ENCODE data around the gene DCAF5. TPM values are rescaled to one million over a fixed set of nuclear protein-coding genes. Genes with fewer than 3 reads are reported as not detected.

DCAF5 gene
- total RNA-seq, 1 donor from 2014 or later: 20.9 TPM

DNA sequence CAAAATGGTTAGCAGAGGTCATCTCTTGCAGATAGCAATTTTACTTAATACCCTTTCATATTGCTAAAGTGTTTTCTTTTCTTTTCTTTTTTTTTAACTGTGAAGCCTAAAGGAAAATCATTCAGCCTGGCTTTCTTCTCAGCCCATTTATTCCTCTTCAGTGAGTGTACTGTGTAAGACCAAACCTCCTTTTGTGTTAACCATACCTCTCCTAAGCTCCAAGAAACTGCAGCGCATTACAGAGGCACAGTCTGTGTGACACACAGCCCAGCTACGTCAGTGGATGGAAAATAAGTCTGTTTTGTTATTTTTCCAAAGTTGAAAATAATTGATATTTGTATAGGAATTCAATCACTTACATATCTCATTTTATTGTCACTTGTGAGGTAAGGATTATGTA, 21.7 kb downstream of the DCAF5 start:
- no peaks in the 10 kb centered on the region for H3K27me3 ChIP-seq (ENCODE audit: control insufficient read depth in 3 of 3, insufficient read depth in 3 of 3, low read length in 3 of 3)
- H3K9ac ChIP-seq (ENCODE audit: low read depth in 1 of 3, low read length in 3 of 3): no peak overlapping the region
- H3K4me3 ChIP-seq (ENCODE audit: low read length in 3 of 3): no peak overlapping the region
- no peaks in the 10 kb centered on the region for H3K9me3 ChIP-seq (ENCODE audit: control insufficient read depth in 3 of 3, low read length in 3 of 3)
- no peaks in the 10 kb centered on the region for H3K36me3 ChIP-seq (ENCODE audit: control insufficient read depth in 3 of 3, insufficient read depth in 3 of 3, low read length in 3 of 3)
- peaks cover 22 to 47% (median 29%) of the 10 kb centered on the region in 3 donors for H3K4me1 ChIP-seq (ENCODE audit: control insufficient read depth in 3 of 3, insufficient read depth in 3 of 3, low read length in 3 of 3)
- H3K27ac ChIP-seq (ENCODE audit: low read depth, low read length): no peak overlapping the region

DNA sequence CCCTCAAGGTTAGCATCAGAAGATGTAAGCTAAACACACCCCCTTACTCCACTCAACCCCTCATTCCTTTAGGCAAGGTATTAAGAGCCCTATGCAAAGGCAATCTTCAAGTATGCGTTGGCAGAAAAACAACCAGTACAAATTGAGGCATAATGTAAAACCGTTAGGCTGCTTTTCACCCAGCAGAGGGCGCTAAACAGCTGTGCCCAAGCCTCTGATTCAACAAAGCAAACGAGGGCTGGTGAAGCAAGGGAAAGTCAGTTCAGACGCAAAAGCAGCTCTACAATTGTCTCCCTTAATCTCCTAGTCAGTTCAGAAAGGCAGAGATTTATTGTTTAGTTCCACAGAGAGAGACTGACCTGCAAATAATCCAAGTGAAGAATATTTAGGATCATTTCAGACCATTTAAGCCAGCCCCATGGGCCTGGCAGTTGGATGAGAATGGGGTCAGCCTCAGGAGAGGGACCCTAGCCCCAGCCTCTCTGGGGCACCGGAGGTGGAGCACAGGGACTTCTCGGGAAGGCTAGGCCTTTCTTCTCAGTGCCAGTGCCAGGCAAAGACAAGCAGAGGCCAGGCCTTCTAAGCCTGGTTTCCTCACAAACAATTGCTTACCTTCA, 23.5 kb downstream of the DCAF5 start:
- H3K4me1 ChIP-seq (ENCODE audit: control insufficient read depth in 3 of 3, insufficient read depth in 3 of 3, low read length in 3 of 3): peaks cover 22 to 39% (median 27%) of the 10 kb centered on the region in 3 donors
- no peaks in the 10 kb centered on the region for H3K9me3 ChIP-seq (ENCODE audit: control insufficient read depth in 3 of 3, low read length in 3 of 3)
- H3K36me3 ChIP-seq (ENCODE audit: control insufficient read depth in 3 of 3, insufficient read depth in 3 of 3, low read length in 3 of 3): no peaks in the 10 kb centered on the region
- no peaks in the 10 kb centered on the region for H3K27me3 ChIP-seq (ENCODE audit: control insufficient read depth in 3 of 3, insufficient read depth in 3 of 3, low read length in 3 of 3)
- H3K4me3 ChIP-seq (ENCODE audit: low read length in 3 of 3): no peak overlapping the region
- H3K9ac ChIP-seq (ENCODE audit: low read depth in 1 of 3, low read length in 3 of 3): peak overlapping the region; percentile 25 to 35 (median 32)
- H3K27ac ChIP-seq (ENCODE audit: low read depth, low read length): peak overlapping the region; percentile 20

DNA sequence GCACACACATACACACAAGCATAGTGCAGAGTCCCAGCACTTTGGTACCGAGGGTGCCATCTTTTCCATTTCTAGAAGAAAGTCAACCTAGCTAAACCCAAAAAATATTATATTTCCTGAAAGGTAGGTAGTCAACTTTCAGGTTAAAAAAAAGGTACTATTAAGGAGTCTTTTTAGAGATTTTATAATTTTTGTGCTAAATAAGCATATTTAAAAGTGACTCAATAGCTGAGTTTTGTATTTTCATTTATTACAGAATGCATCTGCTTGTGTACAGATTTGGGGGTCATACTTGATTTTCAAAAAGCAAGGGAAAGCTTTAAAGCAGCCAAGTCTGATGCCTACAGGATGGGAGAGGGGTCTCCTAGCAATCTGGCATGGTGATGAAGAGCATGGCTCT, 34.6 kb downstream of the DCAF5 start:
- Histone ChIP-seq H3K27me3 (ENCODE audit: control insufficient read depth in 3 of 3, insufficient read depth in 3 of 3, low read length in 3 of 3) (no peaks in the 10 kb centered on the region), H3K4me1 (ENCODE audit: control insufficient read depth in 3 of 3, insufficient read depth in 3 of 3, low read length in 3 of 3) (peaks cover 0 to 3% (median 0%) of the 10 kb centered on the region in 3 donors), H3K9me3 (ENCODE audit: control insufficient read depth in 3 of 3, low read length in 3 of 3) (no peaks in the 10 kb centered on the region), H3K9ac (ENCODE audit: low read depth in 1 of 3, low read length in 3 of 3) (no peak overlapping the region), H3K36me3 (ENCODE audit: control insufficient read depth in 3 of 3, insufficient read depth in 3 of 3, low read length in 3 of 3) (peaks cover 26 to 41% (median 34%) of the 10 kb centered on the region in 3 donors), H3K4me3 (ENCODE audit: low read length in 3 of 3) (no peak overlapping the region), H3K27ac (ENCODE audit: low read depth, low read length) (no peak overlapping the region)

DNA sequence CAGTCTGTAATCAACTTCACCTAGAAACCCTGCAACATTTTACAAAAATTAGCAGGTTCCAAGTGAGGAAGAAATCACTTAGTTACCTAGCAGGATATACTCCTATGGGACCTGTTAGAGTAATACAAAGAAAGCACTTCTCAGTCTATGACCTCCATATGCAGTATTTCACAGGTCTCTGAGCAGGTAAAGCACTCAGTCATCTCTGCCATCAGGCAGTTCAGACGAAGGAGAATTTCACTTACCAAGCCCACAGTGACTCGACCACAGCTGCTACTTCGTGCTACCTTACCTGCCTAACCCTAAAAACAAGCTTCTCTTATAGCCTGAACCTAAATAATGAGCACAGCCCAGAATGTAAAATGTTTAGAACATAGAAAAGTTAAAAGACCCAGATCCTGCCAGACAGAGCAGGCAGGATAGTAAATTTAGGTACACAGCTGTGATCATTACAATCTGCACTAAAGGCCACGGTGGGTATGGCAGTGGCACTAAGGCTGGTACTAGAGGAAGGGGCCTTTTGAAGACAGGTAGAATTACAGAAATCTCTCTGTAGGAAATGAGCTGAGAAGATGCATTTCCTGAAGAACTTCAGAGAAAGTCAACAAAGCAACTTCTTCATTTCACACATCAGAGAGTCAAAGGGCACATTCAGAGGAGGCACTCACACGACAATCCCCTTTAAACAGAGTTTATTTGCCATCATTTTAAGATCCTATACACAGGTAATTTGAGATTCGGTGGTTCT, 35.7 kb downstream of the DCAF5 start:
- Histone ChIP-seq H3K9me3 (ENCODE audit: control insufficient read depth in 3 of 3, low read length in 3 of 3) (no peaks in the 10 kb centered on the region), H3K36me3 (ENCODE audit: control insufficient read depth in 3 of 3, insufficient read depth in 3 of 3, low read length in 3 of 3) (peaks cover 26 to 41% (median 34%) of the 10 kb centered on the region in 3 donors), H3K9ac (ENCODE audit: low read depth in 1 of 3, low read length in 3 of 3) (no peak overlapping the region), H3K27me3 (ENCODE audit: control insufficient read depth in 3 of 3, insufficient read depth in 3 of 3, low read length in 3 of 3) (no peaks in the 10 kb centered on the region), H3K27ac (ENCODE audit: low read depth, low read length) (no peak overlapping the region), H3K4me3 (ENCODE audit: low read length in 3 of 3) (no peak overlapping the region), H3K4me1 (ENCODE audit: control insufficient read depth in 3 of 3, insufficient read depth in 3 of 3, low read length in 3 of 3) (peaks cover 0 to 3% (median 0%) of the 10 kb centered on the region in 3 donors)

DNA sequence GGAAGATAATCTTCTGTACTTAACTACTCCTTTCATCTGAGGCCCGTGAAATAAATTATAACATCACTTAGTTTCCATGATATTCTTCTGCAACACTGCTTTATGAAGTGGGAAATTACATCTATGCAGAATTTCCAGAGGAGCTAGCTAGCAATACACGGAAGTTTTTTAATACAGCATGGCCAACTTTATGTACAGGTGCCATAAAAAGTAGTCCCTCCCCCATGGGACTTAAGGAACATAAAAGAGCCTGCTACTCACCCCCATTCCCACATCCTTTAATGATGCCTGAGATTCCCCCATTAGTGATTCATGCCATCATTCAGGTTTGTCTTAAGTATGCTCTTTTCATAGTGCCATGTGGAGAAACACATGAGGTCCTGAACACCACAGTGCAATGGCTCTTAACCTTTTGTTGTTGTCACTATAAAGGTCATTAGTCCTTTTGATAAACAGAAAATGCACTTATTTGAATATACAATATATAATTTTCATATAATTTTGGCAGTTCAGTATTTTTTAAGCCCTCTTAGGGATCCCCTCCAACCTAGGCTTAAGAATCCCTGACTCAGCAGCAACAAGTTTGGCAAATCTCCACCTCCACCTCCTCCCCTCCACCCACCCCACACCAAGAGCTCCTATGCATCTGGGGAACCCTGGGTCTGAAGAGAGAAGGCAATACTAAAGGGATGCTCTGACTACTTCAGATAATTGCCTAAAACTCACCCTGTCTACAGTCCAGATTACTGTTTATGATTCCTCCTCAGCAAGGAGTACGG, 37.3 kb downstream of the DCAF5 start:
- Histone ChIP-seq H3K9ac (ENCODE audit: low read depth in 1 of 3, low read length in 3 of 3) (no peak overlapping the region), H3K9me3 (ENCODE audit: control insufficient read depth in 3 of 3, low read length in 3 of 3) (no peaks in the 10 kb centered on the region), H3K27me3 (ENCODE audit: control insufficient read depth in 3 of 3, insufficient read depth in 3 of 3, low read length in 3 of 3) (no peaks in the 10 kb centered on the region), H3K4me1 (ENCODE audit: control insufficient read depth in 3 of 3, insufficient read depth in 3 of 3, low read length in 3 of 3) (peaks cover 0 to 3% (median 0%) of the 10 kb centered on the region in 3 donors), H3K27ac (ENCODE audit: low read depth, low read length) (no peak overlapping the region), H3K4me3 (ENCODE audit: low read length in 3 of 3) (no peak overlapping the region), H3K36me3 (ENCODE audit: control insufficient read depth in 3 of 3, insufficient read depth in 3 of 3, low read length in 3 of 3) (peaks cover 26 to 48% (median 38%) of the 10 kb centered on the region in 3 donors)

DNA sequence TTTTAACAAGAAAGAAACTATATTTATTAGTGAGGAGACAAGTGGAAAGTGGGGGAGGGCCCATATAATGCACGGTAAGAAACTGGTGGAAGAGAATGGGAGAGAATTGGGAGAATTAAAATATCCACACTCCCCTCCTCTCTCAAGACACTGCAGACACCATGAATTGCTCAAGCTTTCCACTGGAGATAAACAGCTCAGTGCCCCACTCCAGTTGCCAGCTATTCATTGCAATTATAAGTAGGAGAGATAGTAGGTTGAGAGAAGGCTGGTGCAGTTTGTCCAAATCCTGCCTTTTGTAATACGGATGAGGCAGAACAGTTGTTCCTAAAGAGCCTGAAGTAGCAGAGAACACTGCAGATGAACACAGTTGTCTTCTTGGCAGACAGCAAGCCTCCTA, 38.2 kb downstream of the DCAF5 start:
- Histone ChIP-seq H3K36me3 (ENCODE audit: control insufficient read depth in 3 of 3, insufficient read depth in 3 of 3, low read length in 3 of 3) (peaks cover 26 to 49% (median 38%) of the 10 kb centered on the region in 3 donors), H3K4me3 (ENCODE audit: low read length in 3 of 3) (no peak overlapping the region), H3K27ac (ENCODE audit: low read depth, low read length) (no peak overlapping the region), H3K9ac (ENCODE audit: low read depth in 1 of 3, low read length in 3 of 3) (no peak overlapping the region), H3K27me3 (ENCODE audit: control insufficient read depth in 3 of 3, insufficient read depth in 3 of 3, low read length in 3 of 3) (no peaks in the 10 kb centered on the region), H3K4me1 (ENCODE audit: control insufficient read depth in 3 of 3, insufficient read depth in 3 of 3, low read length in 3 of 3) (peaks cover 0 to 3% (median 0%) of the 10 kb centered on the region in 3 donors), H3K9me3 (ENCODE audit: control insufficient read depth in 3 of 3, low read length in 3 of 3) (no peaks in the 10 kb centered on the region)

DNA sequence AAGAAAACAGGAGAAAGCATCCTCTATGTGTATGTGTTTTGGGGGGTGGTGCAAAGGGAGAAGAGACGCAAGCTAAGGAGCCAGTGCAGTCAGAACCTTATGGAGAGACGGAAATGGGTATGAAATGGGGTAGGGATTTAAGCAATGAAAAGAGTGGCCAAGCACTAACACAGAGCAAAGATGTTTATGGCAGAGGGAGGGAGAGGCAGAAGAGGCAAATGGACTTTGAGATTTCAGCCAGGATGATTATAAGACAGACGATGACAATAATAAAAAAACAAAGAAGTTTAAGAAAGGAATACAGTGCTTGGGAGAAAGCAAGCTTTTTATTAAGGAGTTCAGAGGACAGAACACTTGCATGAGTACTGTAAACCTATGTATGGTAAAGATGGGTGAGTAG, 44.6 kb downstream of the DCAF5 start:
- no peaks in the 10 kb centered on the region for H3K27me3 ChIP-seq (ENCODE audit: control insufficient read depth in 3 of 3, insufficient read depth in 3 of 3, low read length in 3 of 3)
- H3K9me3 ChIP-seq (ENCODE audit: control insufficient read depth in 3 of 3, low read length in 3 of 3): no peaks in the 10 kb centered on the region
- peaks cover 4 to 31% (median 14%) of the 10 kb centered on the region in 3 donors for H3K36me3 ChIP-seq (ENCODE audit: control insufficient read depth in 3 of 3, insufficient read depth in 3 of 3, low read length in 3 of 3)
- no peak overlapping the region for H3K9ac ChIP-seq (ENCODE audit: low read depth in 1 of 3, low read length in 3 of 3)
- H3K4me1 ChIP-seq (ENCODE audit: control insufficient read depth in 3 of 3, insufficient read depth in 3 of 3, low read length in 3 of 3): no peaks in the 10 kb centered on the region
- no peak overlapping the region for H3K4me3 ChIP-seq (ENCODE audit: low read length in 3 of 3)
- no peak overlapping the region for H3K27ac ChIP-seq (ENCODE audit: low read depth, low read length)

DNA sequence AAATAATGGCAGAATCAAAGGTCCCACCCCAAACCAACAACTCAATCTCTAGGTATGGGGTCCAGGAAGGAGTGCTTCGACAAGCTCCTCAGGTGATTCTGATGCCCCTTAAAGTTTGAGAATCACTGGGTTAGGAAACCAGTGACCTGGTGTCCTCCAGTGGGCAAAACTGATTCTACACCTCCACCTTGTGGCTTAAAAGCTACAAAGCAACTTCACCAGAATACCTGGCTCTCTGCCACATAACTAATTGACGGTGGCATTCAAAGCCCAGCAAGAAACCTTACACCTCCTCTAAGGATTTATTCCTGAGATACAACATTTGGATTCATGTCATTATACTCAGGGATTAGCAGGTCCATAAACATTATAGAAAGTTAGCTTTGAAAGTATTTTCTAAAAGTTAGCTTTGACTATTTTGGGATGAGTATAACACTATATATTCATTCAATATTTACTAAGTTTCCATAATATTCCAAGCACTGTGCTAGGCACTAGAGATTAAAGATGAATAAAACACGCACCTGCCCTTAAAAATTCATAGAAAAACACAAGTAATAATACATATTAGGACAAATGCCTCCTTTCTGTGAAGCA, 45.4 kb downstream of the DCAF5 start:
- H3K36me3 ChIP-seq (ENCODE audit: control insufficient read depth in 3 of 3, insufficient read depth in 3 of 3, low read length in 3 of 3): peaks cover 4 to 38% (median 21%) of the 10 kb centered on the region in 3 donors
- no peaks in the 10 kb centered on the region for H3K27me3 ChIP-seq (ENCODE audit: control insufficient read depth in 3 of 3, insufficient read depth in 3 of 3, low read length in 3 of 3)
- no peaks in the 10 kb centered on the region for H3K9me3 ChIP-seq (ENCODE audit: control insufficient read depth in 3 of 3, low read length in 3 of 3)
- H3K4me3 ChIP-seq (ENCODE audit: low read length in 3 of 3): no peak overlapping the region
- H3K4me1 ChIP-seq (ENCODE audit: control insufficient read depth in 3 of 3, insufficient read depth in 3 of 3, low read length in 3 of 3): no peaks in the 10 kb centered on the region
- no peak overlapping the region for H3K27ac ChIP-seq (ENCODE audit: low read depth, low read length)
- no peak overlapping the region for H3K9ac ChIP-seq (ENCODE audit: low read depth in 1 of 3, low read length in 3 of 3)

DNA sequence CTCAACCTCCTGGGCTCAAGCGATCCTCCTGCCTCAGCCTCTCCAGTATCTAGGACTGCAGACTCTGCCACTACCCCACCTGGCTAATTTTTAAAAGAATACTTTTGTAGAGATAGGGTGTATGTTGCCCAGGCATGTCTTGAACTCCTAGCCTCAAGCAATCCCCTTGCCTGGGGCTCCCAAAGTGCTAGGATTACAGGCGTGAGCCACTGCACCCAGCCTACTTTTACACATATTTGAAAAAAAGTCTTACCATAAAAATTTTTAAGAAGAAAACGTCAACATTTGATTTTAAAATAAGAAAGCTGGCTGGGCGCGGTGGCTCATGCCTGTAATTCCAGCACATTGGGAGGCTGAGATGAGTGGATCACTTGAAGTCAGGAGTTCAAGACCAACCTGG, 46.5 kb downstream of the DCAF5 start:
- Histone ChIP-seq H3K9ac (ENCODE audit: low read depth in 1 of 3, low read length in 3 of 3) (no peak overlapping the region), H3K27ac (ENCODE audit: low read depth, low read length) (no peak overlapping the region), H3K27me3 (ENCODE audit: control insufficient read depth in 3 of 3, insufficient read depth in 3 of 3, low read length in 3 of 3) (no peaks in the 10 kb centered on the region), H3K36me3 (ENCODE audit: control insufficient read depth in 3 of 3, insufficient read depth in 3 of 3, low read length in 3 of 3) (peaks cover 4 to 34% (median 18%) of the 10 kb centered on the region in 3 donors), H3K9me3 (ENCODE audit: control insufficient read depth in 3 of 3, low read length in 3 of 3) (no peaks in the 10 kb centered on the region), H3K4me3 (ENCODE audit: low read length in 3 of 3) (no peak overlapping the region), H3K4me1 (ENCODE audit: control insufficient read depth in 3 of 3, insufficient read depth in 3 of 3, low read length in 3 of 3) (no peaks in the 10 kb centered on the region)

Data from skeletal muscle tissue (tissue), 4 donors.